HG02588 (cell line): ENCODE results near the gene MARK4.

Experiments
- ATAC-seq: cut with Tn5 transposase; IDR thresholded peaks from one replicate; pipeline ENCODE4 v1.9.1; 2021; ENCODE audit warnings: mild to moderate bottlenecking, moderate library complexity; ENCODE audit not compliant: unreplicated experiment

MARK4 gene

GRCh38 chr19:45354241-45354842 lies 103.3 kb downstream of the MARK4 start:
- no peak for ATAC-seq
